ENCODE data around the gene UBE2J2. TPM values are rescaled to one million over a fixed set of nuclear protein-coding genes. Genes with fewer than 3 reads are reported as not detected.

UBE2J2 gene
- total and polyA plus RNA-seq, 2 of the 4 experiments (the other 2 are of a cell fraction): 20.6 to 67.5 TPM

- in situ Hi-C loops (cut with MboI; ENCODE audit: low sequenced_read_pairs): no loop called here
- Histone ChIP-seq H3K9me1 (ENCODE audit: insufficient read depth, low read length) (peaks cover 9% of the 10 kb centered on the region), H3K27ac (ENCODE audit: insufficient read depth, low read length) (no peak overlapping the region), H3K4me3 (ENCODE audit: insufficient read depth, low read depth, low read length) (no peak overlapping the region), H3K23ac (ENCODE audit: low read depth, low read length) (no peak overlapping the region), H4K8ac (ENCODE audit: low read depth in 2 of 2, low read length in 2 of 2) (no peak overlapping the region), H2BK5ac (ENCODE audit: low read depth, low read length, poor library complexity, severe bottlenecking) (no peak overlapping the region), H3K79me1 (ENCODE audit: low read depth in 1 of 2, low read length in 2 of 2) (peaks cover 11 to 44% of the 10 kb centered on the region in 2 experiments; a peak in 3 of 4 replicates), H3K4ac (ENCODE audit: low read depth, low read length) (no peak overlapping the region), H3K18ac (ENCODE audit: low read depth, low read length) (no peak overlapping the region), H3K9me3 (ENCODE audit: control insufficient read depth, insufficient read depth, low read length) (no peaks in the 10 kb centered on the region), H2AK5ac (ENCODE audit: low read depth, low read length) (no peak overlapping the region), H3K14ac (replicated peaks; ENCODE audit: low read depth, low read length) (no peak overlapping the region), H2BK15ac (ENCODE audit: low read depth, low read length) (no peak overlapping the region), H2BK120ac (ENCODE audit: low read depth, low read length) (no peak overlapping the region), H3K56ac (ENCODE audit: extremely low read depth, insufficient read depth, low read length) (no peak overlapping the region), H3K36me3 (ENCODE audit: control insufficient read depth, insufficient read depth, low read length) (peaks cover 79% of the 10 kb centered on the region), H4K91ac (ENCODE audit: insufficient read depth, low read depth, low read length) (no peak overlapping the region), H4K5ac (ENCODE audit: low read depth, low read length) (no peak overlapping the region), H3K4me1 (ENCODE audit: control insufficient read depth, insufficient read depth, low read length) (no peaks in the 10 kb centered on the region), H3K9ac (ENCODE audit: low read depth, low read length) (no peak overlapping the region), H2BK20ac (ENCODE audit: low read depth, low read length) (no peak overlapping the region), H2AFZ (replicated peaks; ENCODE audit: low read length, poor library complexity) (no peak overlapping the region), H3K27me3 (ENCODE audit: control insufficient read depth, insufficient read depth, low read length) (no peaks in the 10 kb centered on the region), H2AK9ac (replicated peaks; ENCODE audit: low read depth, low read length, poor library complexity) (no peak overlapping the region), H4K20me1 (ENCODE audit: insufficient read depth, low read length) (peaks cover 40% of the 10 kb centered on the region), H3K4me2 (ENCODE audit: low read depth, low read length) (no peak overlapping the region)
- DNase-seq (no peak), ATAC-seq (ENCODE audit: low read depth) (no peak)
- 92% methylated on average over 16 of the region's 30 CpGs; no CpG with 5 or more reads in 1 of the 2 experiments for WGBS, 2 experiments (ENCODE audit: extremely low coverage in 2 of 2, insufficient read length in 1 of 2)
- intact Hi-C loops (cut with micrococcal nuclease): no loop called here
- ChIA-PET CTCF (no interaction called here), POLR2A (ENCODE audit: unreplicated experiment) (no interaction called here)
- TF ChIP-seq CHD1 (IDR thresholded peaks at IDR 0.05; ENCODE audit: low read depth, low read length): no peak
- TF ChIP-seq SMC3 (IDR thresholded peaks at IDR 0.05; ENCODE audit: low read depth, low read length): no peak
- TF ChIP-seq RCOR1 (IDR thresholded peaks at IDR 0.05; ENCODE audit: insufficient replicate concordance, low read length): no peak
- no peak for TF ChIP-seq BHLHE40 (IDR thresholded peaks at IDR 0.05; ENCODE audit: low read depth, low read length)
- no peak for TF ChIP-seq MXI1 (IDR thresholded peaks at IDR 0.05; ENCODE audit: borderline replicate concordance, low read depth, low read length)
- no peak for TF ChIP-seq FOS (IDR thresholded peaks at IDR 0.05; ENCODE audit: low read depth, low read length)
- TF ChIP-seq CEBPB (IDR thresholded peaks at IDR 0.05; ENCODE audit: low read depth, low read length): no peak
- TF ChIP-seq MAZ (IDR thresholded peaks at IDR 0.05; ENCODE audit: borderline replicate concordance, low read depth, low read length): no peak
- no peak for TF ChIP-seq RAD21 (IDR thresholded peaks at IDR 0.05; ENCODE audit: low read length)
- no peak for TF ChIP-seq RFX5 (IDR thresholded peaks at IDR 0.05; ENCODE audit: low read depth, low read length)
- no peak for TF ChIP-seq USF2 (IDR thresholded peaks at IDR 0.05; ENCODE audit: low read depth, low read length)
- no peak for TF ChIP-seq MAFK (IDR thresholded peaks at IDR 0.05; ENCODE audit: low read depth, low read length)
- no peak for TF ChIP-seq ELK1 (IDR thresholded peaks at IDR 0.05; ENCODE audit: borderline replicate concordance, low read depth, low read length)
- TF ChIP-seq POLR2A (IDR thresholded peaks at IDR 0.05; ENCODE audit: low read depth, low read length): no peak
- TF ChIP-seq CTCF (conservative IDR thresholded peaks at IDR 0.05; ENCODE audit: low read depth, low read length): no peak
- TF ChIP-seq NFE2L2 (IDR thresholded peaks at IDR 0.05; ENCODE audit: low read depth, low read length): no peak
- BruUV-seq (replicated peaks): no TSS peak
- dilution Hi-C loops (cut with HindIII; ENCODE audit: low sequenced_read_pairs, unreplicated experiment): no loop called here
Measured at GRCh38 chr1:1221887-1222574, 51.6 kb downstream of the UBE2J2 start.

Measured in IMR-90 (cell line).